GM19468 (cell line): ENCODE data around the gene TESK1.
A peak's percentile ranks its signal among the peaks of the same experiment; 100 is the strongest.
"Not testable (repeated sequence)": the region's sequence is repeated elsewhere in the genome, so short reads cannot be mapped to it uniquely, and the experiment has no call there.

Experiments
- ATAC-seq: cut with Tn5 transposase; IDR thresholded peaks from one replicate; pipeline ENCODE4 v1.9.1; 2021; ENCODE audit warnings: mild to moderate bottlenecking, moderate library complexity, moderate number of reproducible peaks; ENCODE audit not compliant: unreplicated experiment; ENCODE audit errors: extremely low read depth

TESK1 gene

DNA sequence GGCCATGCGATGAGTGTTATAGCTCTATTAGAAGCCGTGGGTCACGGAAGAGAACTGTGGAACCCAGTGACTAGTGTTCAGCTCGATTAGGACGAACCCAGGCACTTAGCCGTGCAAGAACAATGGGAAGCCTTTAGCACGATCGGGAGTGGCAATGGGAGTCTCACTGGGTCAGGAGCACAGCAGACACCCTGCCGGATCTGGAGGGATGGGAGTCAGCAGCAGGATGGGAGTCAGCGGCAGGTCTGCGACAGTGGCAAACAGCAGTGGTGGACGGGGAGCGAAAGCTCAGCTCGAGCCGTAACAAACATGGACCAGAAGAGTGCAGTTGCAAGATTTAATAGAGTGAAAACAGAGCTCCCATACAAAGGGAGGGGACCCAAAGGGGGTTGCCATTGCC lies 35.4 kb downstream of the TESK1 start:
- ATAC-seq, result not testable (repeated sequence)

DNA sequence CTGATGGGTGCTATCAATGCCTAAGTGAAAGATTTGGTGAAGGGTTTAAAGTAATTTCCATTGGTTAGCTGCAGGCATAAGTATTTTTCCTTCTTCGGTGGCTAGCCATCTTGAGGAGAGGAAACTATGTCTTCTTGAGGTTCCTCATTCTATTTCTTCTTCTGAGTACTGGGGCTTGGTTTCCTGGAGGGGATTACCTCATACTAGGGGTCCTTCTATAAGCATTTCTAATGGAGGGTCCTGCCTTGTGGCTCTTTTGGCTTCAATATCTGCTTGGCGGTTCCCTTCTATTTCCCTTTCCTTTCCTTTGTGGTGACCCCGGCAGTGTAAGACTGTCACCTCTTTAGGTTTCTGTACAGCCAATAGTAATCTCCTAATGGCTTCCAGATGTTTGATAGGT lies 36.4 kb downstream of the TESK1 start:
- ATAC-seq, result not testable (repeated sequence)

DNA sequence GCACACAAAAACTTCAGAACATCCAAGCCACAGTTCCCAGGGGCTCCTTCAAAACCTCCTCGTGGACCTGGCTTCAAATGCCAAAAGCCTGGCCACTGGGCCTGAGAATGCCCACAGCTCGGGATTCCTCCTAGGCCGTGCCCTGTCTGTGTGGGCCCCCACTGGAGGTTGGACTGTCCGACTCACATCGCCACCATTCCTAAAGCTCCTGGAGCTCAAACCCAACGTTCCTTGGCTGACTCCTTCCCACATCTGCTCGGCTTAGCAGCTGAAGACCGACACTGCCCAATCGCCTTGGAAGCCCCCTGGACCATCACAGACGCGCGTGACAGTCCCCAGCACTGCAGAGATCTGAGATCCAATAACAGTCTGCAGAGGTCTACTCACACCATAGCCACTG lies 38.0 kb downstream of the TESK1 start:
- ATAC-seq, result no peak

DNA sequence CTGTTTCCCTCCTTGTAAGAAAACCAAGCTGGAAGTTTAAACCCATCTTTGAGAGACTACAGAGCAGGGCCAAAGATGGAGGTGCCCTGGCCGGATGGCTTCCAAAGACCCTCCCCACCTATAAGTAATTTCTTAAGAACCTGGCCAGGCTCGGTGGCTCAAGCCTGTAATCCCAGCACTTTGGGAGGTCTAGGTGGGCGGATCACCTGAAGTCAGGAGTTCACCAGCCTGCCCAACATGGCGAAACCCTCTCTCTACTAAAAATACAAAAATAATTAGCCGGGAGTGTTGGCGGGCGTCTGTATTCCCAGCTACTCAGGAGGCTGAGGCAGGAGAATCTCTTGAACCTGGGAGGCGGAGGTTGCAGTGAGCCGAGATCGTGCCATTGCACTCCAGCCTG lies 40.7 kb downstream of the TESK1 start:
- not testable (repeated sequence) for ATAC-seq

DNA sequence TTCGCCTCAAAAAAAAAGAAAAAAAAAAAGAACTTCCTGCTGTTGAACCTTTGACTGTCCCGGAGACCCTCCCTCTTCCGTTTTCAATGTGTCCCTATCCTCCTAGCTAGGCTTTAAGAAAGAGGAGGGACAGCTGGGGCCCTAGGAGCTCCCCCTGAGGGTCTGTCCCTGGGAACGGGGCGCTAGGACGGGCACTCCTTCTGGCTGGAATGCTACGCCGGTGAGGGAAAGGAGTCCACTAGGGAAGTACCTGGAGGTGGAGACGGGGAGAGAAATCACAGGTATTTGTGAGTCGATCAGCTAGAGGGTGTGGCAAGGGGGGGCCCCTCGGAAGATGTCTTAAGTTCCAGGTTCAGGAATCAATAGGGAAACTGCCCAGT lies 41.1 kb downstream of the TESK1 start:
- no peak for ATAC-seq

DNA sequence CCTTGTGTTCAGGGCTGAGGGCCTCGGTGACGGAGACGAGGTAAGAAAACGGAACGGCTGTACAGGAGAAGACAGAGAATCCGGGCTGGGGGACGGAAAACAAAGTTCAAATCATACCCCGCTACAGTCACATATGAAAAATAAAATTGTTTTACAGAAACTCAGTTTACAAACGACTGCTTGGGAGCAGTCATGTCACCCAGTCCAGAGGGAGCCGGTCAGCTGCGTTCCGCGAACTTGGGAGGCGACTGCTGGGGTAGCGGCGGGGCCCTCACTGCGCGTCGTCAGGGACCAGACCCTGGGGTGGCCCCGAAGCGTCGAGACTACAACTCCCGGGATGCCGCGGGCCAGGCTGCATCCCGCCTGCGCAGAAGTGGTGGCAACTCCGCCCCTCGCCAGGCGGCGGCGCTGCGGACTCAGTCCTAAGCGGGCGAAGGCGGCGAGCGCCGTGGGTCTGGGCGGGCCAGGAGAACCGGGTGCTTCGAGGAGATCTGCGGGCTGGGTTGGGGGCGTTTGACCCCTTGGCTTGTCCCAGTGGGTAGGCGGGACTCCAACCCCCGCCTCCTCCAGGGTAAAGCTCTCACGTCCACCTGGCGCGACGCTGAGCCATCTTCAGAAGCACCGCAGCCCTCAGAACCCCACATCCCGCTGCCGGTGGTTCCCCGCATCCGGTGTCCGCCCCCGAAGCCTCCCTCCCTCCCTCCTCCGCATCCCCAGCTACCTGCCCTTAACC lies 41.6 kb downstream of the TESK1 start:
- peak; percentile 88 for ATAC-seq

DNA sequence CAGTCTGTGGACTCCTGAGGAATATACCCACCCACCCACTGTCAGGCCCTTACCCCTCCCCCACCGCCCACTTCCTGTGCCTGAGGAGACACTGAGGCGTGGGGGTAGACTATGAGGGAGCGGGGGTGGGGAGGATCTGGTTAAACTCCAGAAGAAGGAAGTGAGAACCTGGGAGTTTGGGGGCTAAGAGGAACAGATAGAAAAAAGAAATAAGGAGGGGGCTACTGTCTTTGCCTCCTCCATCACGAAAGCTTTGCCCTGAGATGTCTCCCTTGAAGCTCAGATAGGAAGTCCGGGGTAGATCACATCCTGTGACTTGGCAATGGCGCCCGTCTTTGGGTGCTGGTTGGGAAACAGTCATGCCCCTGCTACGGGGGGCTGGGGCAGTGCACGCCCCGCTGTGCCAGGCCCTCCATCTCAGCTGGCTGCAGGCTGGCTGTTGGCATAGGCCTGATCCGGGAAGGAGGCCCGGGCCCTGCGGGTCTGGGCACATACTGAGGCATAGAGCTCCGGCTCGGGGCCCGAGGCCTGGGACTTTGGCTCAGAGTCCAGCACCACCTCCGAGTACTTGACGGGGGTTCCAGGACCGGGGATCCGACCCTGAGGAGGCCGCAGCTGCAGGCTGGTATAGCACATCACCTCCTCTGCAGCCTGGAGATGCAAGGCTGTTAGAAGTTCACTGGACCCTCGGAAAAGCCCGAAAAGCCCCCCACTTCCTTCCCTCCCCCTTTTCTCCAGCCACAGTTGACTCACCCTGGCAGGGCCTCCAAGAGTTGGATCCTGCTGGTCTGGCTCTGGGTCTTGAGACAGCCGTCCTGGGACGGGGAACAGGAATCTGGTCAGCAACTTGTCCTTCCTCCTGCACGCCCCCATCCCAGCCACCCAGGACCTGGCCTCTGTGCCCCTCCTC lies 44.6 kb downstream of the TESK1 start:
- ATAC-seq, result no peak

DNA sequence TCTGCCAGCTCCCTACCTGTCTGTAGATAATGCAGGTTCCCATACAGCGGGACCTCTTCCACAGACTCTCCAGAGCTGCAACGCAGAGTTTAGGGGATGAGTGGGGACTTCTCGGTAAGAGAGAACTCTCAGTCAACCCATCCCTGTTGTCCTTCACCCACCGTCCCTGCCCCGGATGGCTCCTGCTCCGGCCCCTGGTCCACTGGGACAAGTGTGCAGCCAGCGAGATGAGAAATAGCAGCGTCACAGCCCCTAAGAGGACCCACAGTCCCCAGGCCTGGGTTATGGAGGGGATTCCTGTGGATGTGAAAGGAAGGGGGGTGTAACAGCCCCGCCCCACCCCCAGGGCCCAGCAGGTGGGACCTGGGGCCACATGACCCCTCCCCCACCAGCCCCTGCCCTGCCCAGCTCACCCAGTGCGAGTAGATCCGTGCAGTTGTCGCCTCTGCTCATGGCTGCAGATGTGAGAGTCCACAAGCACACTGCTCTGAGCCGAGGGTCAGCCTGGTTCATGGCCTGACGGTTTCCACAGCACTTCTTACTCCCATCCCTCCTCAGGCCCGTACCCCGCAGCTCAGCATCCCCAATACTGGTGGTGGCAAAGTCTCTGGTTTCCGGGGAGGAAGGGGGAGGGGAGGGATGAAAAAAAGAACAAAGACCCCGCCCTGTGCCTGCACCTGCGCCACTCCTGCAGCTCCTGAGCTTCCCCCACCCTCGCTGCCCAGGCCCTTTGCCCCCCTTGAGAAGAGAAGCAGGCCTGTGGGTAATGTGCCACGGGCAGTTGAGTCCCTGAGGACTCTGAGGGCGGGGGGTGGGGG lies 45.5 kb downstream of the TESK1 start, which contains the start of gene SIT1:
SIT1 (minus strand) TSS at position 591 of the 818 bp plus-strand sequence; CDS start at position 513, 78 bp downstream.
- ATAC-seq, result no peak

DNA sequence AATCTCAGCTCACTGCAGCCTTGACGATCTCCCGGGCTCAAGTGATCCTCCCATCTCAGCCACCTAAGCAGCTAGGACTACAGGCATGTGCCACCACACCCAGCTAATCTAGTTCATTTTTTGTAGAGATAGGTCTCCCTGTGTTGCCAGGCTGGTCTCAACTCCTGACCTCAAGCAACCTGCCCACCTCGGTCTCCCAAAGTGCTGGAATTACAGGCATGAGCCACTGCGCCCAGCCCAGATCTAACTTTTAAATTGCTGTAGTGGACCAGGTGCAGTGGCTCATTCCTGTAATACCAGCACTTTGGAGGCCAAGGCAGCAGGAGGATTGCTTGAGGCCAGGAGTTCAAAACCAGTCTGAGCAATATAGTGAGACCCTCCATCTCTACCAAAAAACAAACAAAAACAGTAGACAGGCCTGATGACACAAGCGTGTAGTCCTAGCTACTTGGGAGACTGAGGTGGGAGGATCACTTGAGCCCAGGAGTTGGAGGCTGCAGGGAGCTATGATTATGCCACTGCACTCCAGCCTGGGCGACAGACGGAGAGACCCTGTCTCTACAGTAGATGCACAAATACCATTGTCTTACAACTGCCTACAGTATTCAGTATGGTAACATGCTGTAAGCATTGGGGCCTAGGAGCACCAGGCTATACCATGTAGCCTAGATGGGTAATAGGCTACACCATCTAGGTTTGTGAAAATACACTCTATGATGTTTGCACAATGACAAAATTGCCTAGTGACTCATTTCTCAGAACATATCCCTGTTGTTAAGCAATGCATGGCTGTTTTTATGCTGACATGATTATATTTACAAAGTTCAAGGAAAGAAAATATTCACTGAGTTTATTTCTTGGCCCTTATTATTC lies 47.1 kb downstream of the TESK1 start:
- ATAC-seq, result no peak

DNA sequence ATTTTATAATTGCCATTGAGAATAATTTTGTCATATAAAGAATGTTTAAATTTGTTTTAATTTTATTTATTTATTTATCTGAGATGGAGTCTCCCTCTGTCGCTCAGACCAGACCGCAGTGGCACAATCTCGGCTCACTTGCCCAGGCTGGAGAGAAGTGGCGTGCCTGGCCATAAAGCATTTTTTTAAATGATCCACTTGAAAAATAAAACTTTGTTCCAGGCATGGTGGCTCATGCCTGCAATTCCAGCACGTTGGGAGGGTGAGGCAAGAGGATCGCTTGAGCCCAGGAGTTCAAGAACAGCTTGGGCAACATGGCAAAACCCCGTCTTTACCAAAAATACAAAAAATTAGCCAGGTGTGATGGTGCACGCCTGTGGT lies 47.8 kb downstream of the TESK1 start:
- no peak for ATAC-seq

DNA sequence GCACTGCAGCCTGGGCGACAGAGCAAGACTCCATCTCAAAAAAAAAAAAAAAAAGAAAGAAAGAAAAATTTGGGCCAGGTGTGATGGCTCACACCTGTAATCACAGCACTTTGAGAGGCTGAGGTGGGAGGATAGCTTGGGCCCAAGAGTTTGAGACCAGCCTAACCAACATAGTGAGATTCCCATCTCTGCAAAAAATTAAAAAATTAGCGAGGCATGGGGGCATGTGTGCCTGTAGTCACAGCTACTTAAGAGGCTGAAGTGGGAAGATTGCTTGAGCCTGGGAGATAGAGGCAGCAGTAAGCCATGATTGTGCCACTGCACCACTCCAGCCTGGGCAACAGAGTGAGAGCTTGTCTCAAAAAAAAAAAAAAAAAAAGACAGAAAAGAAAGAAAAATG lies 48.5 kb downstream of the TESK1 start:
- no peak for ATAC-seq

DNA sequence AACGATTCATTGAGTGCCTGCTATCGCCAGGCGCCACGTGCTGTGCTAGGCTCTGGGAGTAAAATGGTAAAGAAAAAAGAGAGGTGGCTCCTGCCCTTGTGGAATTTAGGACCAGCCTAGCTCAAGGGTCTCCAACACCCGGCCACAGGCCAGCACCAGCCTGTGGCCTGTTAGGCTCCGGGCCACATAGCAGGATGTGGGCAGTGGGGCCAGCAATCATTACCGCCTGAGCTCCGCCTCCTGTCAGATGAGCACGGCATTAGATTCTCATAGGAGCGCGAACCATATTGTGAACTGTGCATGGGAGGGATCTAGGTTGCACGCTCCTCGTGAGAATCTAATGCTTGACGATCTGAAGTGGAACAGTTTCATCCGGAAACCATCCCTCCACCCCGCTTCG lies 51.3 kb downstream of the TESK1 start:
- no peak for ATAC-seq

DNA sequence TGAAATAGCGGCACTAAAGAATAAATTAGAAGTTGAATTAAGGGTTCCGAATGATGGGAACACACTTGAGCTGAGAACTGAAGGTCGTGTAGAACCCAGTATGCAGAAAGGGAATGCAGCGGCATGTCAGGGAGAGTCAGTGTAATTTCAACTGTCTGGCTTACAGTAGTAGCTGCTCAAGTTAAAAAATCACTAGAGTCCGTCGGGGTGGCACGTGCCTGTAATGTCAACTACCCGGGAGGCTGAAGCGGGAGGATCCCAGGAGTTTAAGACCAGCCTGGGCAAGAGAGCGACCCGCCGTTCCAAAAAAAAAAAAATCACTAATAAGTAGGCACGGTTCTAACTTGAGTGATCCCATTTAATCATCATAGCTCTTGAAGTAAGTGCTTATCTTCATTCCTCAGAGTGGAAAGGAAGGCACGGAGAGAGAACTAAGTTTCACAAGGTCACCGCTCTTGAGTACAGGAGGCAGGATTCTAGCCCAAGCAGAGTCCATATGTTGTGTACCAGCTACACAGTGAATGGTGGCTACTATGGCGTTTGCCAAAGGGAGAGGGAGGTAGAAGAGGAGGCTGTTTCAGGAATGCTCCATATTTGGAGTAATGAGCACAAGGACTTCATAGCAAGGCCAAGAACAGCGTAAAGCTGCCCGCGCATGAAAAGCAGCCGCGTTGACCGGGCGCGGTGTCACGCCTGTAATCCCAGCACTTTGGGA lies 51.9 kb downstream of the TESK1 start:
- ATAC-seq, result no peak

DNA sequence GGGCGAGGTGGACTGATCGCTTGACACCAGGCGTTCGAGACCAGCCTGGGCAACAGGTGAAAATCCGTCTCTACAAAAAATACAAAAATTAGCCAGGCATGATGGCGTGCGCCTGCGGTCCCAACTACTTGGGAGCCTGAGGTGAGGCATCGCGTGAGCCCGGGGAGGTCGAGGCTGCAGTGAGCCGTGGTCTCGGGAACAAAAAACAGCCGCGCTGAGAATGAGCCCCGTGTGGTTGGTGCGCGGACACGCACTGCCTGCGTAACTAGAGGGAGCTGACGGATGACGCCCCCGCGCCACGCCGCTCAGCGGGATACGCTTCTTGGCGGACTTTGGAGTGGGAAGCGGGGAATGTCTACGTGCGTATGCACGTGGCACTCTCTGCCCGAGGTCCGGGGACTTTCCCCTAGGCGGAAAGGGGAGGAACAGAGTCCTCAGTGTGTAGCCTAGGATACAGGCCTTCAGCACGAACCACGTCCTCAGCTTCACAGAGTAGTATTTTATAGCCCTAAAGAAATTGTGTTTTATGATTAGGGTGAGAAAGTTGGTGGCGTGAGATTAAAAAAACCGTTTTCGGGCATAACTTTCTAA lies 52.6 kb downstream of the TESK1 start, which contains the start of gene RMRP:
RMRP (minus strand) TSS at position 474 of the 591 bp plus-strand sequence.
- peak; percentile 71 for ATAC-seq

DNA sequence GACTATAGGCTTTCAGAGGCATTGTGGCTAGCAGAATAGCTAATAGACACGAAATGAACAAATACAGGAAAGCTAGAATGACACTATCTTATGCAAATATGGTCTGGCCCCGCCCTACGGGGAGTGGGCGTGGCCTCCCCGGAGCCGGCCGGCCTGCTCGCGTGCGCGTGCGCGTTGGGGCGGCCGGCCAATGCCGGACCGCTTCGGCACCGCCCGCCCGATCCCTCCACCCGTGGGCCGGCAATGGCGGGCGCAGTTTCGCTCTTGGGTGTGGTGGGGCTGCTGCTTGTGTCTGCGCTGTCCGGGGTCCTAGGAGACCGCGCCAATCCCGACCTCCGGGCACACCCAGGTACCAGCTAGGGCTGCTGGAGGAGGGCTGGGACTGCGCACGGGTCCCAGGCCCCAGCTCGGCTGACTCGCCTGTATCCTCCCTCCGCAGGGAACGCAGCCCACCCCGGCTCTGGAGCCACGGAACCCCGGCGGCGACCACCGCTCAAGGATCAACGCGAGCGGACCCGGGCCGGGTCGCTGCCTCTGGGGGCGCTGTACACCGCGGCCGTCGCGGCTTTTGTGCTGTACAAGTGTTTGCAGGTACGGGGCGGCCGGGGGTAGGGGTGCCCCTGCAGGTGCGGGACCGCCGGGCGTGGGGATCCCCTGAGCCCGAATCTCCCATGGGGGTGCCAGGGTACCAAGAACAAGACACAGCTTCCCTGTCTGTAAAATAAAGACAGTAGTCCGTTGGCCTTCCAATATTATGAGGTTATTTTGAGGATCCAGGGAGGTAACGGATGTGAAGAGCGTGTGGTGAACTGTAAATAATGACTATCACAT lies 53.3 kb downstream of the TESK1 start, which contains the start of gene CCDC107:
CCDC107 (plus strand) TSS at position 156 of the 831 bp plus-strand sequence; CDS start at position 244, 88 bp downstream.
- peak; percentile 61 for ATAC-seq

DNA sequence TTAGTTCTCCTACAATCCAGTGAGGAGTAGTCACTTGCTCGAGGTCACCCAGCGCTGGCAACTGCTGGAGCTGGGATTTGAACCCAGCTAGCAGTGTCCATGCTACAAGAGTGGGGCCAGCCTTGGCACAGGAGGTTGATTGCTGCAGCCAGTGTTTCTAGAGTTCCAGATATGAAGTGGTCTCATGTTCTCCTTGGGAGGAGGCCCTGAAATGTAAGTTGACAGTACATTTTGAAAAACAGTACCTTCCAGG lies 53.8 kb downstream of the TESK1 start:
- no peak for ATAC-seq

DNA sequence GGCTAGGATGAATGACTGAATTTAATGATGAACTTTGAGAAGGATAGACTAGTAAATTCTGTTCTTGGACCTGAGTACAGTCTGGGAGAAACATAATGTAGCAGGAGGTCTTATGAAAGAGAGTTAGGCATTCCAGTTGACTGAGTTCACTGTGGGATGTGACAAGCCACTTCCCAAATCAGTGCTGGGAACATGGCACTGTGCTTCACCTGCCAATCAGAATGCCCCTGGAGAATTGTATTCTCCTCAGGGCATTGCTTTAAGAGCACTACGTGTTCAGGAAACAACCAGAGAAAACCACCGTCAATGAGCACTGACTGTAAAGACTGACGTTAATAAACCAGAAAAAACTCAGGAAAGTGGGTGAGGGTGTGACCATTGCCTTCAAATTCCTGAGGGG lies 54.3 kb downstream of the TESK1 start:
- no peak for ATAC-seq
